Large intestine (tissue), 3 donors: ENCODE measurements around the gene NTNG1. TPM values are rescaled to one million over a fixed set of nuclear protein-coding genes. Genes with fewer than 3 reads are reported as not detected.

Experiments used
- DNase-seq, 2 donors: peaks; one replicate each; pipeline versions ENCODE4 v3.0.0 to v3.0.0-alpha.2; 2013
- H3K27ac ChIP-seq: one replicate; pipeline ENCODE4 v1.5.1; 2013; ENCODE audit warnings: low read length
- H3K27me3 ChIP-seq: 2 replicates; pipeline ENCODE4 v1.6.1; 2013; ENCODE audit warnings: low read length; ENCODE audit not compliant: control insufficient read depth, insufficient read depth
- H3K36me3 ChIP-seq: 2 replicates; pipeline ENCODE4 v1.6.1; 2013; ENCODE audit warnings: low read length; ENCODE audit not compliant: control insufficient read depth, insufficient read depth
- H3K4me1 ChIP-seq: one replicate; pipeline ENCODE4 v1.6.1; 2013; ENCODE audit warnings: low read length; ENCODE audit not compliant: control insufficient read depth, insufficient read depth
- H3K4me3 ChIP-seq: one replicate; pipeline ENCODE4 v1.5.1; 2013; ENCODE audit warnings: low read length
- H3K9me3 ChIP-seq: one replicate; pipeline ENCODE4 v1.6.1; 2013; ENCODE audit warnings: mild to moderate bottlenecking, low read depth, low read length, moderate library complexity; ENCODE audit not compliant: control insufficient read depth
- WGBS: methylation state at CpG from one replicate; pipeline ENCODE4 v1.1.5; 2013; ENCODE audit warnings: low lambda C conversion rate; ENCODE audit not compliant: insufficient coverage; 5-methylcytosine and 5-hydroxymethylcytosine counted together
- polyA plus RNA-seq: library from polyadenylated mRNA; unstranded; fragments of 120-200 nt; gene quantifications from one replicate; pipeline ENCODE4 v1.2.1, GENCODE V29; 2013

NTNG1 gene
- polyA plus RNA-seq, 1 donor, result 4.9 TPM

GRCh38 chr1:107389410-107390396 is 248.9 kb downstream of the NTNG1 start:
- no peaks in the 10 kb centered on the region for H3K9me3 ChIP-seq
- no peaks in the 10 kb centered on the region for H3K27me3 ChIP-seq
- 58% methylated on average over 2 of the region's 15 CpGs for WGBS

DNA sequence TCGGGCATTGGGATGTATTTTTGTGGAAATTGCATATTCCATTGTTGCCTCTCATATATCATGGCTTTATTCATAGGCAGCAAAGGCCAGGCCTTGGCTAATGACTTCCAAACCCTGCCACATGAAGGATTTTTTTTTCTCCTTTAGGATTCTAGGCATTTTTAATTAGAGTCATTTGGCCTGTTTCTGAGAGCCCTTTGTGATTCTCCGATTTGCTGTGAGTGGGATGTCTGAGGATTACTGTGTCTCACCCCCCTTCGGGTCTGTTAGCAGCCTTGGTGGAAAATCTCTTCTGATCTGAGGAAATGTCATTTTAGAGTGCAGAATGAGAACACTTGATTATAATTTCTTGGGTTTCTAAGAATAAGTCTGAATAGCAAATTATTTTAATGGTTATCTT is 253.5 kb downstream of the NTNG1 start:
- 92% methylated on average over 2 of the region's 3 CpGs for WGBS

More at GRCh38 chr1:107389410-107390396, 248.9 kb downstream of the NTNG1 start:
- no peak for DNase-seq
- H3K4me1 ChIP-seq, result no peaks in the 10 kb centered on the region
- H3K27ac ChIP-seq, result no peak overlapping the region
- no peaks in the 10 kb centered on the region for H3K36me3 ChIP-seq
- no peak overlapping the region for H3K4me3 ChIP-seq

GRCh38 chr1:107401704-107402103 is 260.9 kb downstream of the NTNG1 start:
- WGBS, result 60% methylated on average over 1 of the region's 4 CpGs
- Histone ChIP-seq H3K4me3 (no peak overlapping the region), H3K27ac (no peak overlapping the region), H3K4me1 (no peaks in the 10 kb centered on the region), H3K9me3 (no peaks in the 10 kb centered on the region), H3K36me3 (no peaks in the 10 kb centered on the region), H3K27me3 (no peaks in the 10 kb centered on the region)
- DNase-seq, result no peak

More for the DNA sequence above, 253.5 kb downstream of the NTNG1 start:
- DNase-seq, result no peak
- Histone ChIP-seq H3K9me3 (no peaks in the 10 kb centered on the region), H3K27ac (no peak overlapping the region), H3K27me3 (no peaks in the 10 kb centered on the region), H3K4me3 (no peak overlapping the region), H3K36me3 (no peaks in the 10 kb centered on the region), H3K4me1 (no peaks in the 10 kb centered on the region)

DNA sequence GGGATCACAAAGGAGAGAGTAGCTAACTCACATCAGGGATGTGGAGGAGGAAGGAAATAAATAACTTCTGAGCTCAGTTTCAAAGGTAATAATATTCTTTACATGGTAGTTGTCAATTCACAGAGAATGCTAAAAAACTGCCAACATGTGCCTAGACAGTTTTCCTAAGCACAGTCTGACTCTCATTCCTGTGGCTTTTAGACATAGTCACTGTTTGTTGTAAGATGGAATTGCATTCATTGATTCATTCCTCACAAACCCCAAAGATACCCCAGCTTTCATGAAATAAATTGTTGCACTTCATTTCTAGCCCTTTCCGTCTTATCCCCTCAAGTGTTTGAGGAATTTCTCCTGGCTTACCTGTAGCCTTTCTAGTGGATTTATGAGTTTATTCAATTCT is 263.9 kb downstream of the NTNG1 start:
- Histone ChIP-seq H3K4me3 (no peak overlapping the region), H3K9me3 (no peaks in the 10 kb centered on the region), H3K27ac (no peak overlapping the region), H3K4me1 (no peaks in the 10 kb centered on the region), H3K36me3 (no peaks in the 10 kb centered on the region), H3K27me3 (no peaks in the 10 kb centered on the region)
- no peak for DNase-seq
- WGBS, result 75% methylated on average over 1 of the region's 1 CpG

- Histone ChIP-seq H3K9me3 (no peaks in the 10 kb centered on the region), H3K27me3 (no peaks in the 10 kb centered on the region), H3K4me3 (no peak overlapping the region), H3K27ac (no peak overlapping the region), H3K4me1 (no peaks in the 10 kb centered on the region), H3K36me3 (no peaks in the 10 kb centered on the region)
- WGBS, result 67% methylated on average over 1 of the region's 2 CpGs
- no peak for DNase-seq
Measured at GRCh38 chr1:107405236-107405635, 264.4 kb downstream of the NTNG1 start.

DNA sequence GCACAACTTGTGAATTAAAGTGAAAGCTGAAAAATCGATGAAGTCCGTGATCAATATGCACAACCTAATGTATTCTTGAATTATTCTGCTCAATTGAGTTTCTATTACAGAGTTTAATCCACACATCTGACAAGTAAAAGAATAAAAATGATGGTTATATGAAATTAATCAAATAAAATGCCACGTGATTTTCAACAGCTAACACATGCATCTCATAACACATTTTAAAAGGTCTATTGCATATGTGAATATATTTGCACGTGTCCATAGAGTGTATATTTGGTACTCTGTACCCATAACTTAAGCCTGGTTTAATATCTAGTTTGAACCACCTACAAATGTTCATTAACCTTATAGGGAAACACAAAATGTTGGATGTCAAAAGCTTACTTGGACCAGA is 266.2 kb downstream of the NTNG1 start:
- no peak overlapping the region for H3K4me3 ChIP-seq
- H3K27ac ChIP-seq, result no peak overlapping the region
- H3K36me3 ChIP-seq, result no peaks in the 10 kb centered on the region
- H3K4me1 ChIP-seq, result no peaks in the 10 kb centered on the region
- 75% methylated on average over 2 of the region's 4 CpGs for whole genome bisulfite sequencing
- no peak for DNase-seq
- H3K27me3 ChIP-seq, result no peaks in the 10 kb centered on the region
- no peaks in the 10 kb centered on the region for H3K9me3 ChIP-seq

DNA sequence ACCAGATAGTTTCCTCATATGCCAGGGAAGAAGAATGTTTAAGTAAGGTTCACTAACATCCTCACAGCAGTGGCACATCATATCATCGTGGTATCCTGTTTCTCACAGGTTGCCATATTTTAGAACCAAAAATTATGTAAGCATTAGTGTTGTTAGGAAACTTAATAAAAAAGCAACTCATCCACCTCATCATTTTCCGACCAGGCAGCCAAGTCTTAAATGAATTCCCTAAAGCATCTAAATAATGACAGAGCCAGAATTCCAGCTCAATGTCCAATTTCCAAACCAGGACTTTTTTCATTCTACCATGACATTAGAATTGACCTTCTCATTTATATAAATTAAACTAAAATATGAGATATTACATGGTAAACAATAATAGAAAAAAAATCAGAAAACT is 272.7 kb downstream of the NTNG1 start:
- peaks cover 2% of the 10 kb centered on the region for H3K27me3 ChIP-seq
- no peak overlapping the region for H3K4me3 ChIP-seq
- DNase-seq, result no peak
- 100% methylated on average over 1 of the region's 2 CpGs for WGBS
- no peak overlapping the region for H3K27ac ChIP-seq
- no peaks in the 10 kb centered on the region for H3K36me3 ChIP-seq
- H3K4me1 ChIP-seq, result no peaks in the 10 kb centered on the region
- no peaks in the 10 kb centered on the region for H3K9me3 ChIP-seq

DNA sequence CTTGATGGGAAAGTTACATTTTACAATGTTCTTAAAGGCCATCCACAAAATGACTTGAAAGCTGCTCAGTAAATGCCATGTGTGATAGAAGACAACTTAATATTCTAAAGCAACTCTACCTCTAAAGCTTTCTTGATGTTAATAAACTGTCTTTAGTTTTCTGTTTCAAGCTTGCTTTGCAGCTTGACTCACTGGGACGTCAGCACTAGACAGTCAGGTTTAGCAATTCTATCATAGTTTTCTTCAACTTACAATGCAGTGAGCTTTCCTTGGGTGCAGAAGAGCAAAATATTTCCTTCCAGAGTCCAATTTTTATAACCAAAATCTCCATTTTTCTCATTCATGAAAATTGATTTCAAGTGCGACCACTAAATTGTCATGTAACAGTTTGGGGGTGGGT is 273.1 kb downstream of the NTNG1 start:
- no peak overlapping the region for H3K4me3 ChIP-seq
- peaks cover 2% of the 10 kb centered on the region for H3K27me3 ChIP-seq
- no peak for DNase-seq
- H3K9me3 ChIP-seq, result no peaks in the 10 kb centered on the region
- no peaks in the 10 kb centered on the region for H3K4me1 ChIP-seq
- no peak overlapping the region for H3K27ac ChIP-seq
- 88% methylated on average over 1 of the region's 2 CpGs for WGBS
- H3K36me3 ChIP-seq, result no peaks in the 10 kb centered on the region

DNA sequence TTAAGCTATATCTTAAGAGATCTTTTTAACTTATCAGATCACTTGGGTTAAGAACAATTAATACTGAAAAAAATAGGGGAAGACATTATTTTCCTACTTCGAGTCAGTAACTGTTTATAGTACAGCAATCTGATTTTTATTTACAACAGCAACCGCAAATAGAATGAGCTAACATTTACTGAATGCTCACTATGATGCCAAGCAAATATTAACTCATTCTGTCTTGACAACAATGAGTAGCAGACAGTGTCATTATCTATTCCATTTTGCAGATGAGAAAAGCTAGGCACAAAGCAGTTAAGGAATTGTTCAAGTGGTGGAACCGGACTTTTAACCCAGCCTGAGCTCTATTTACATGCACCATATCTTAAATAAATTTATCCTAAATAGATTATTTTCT is 273.7 kb downstream of the NTNG1 start:
- H3K4me3 ChIP-seq, result no peak overlapping the region
- H3K27me3 ChIP-seq, result peaks cover 2% of the 10 kb centered on the region
- no peak for DNase-seq
- no peaks in the 10 kb centered on the region for H3K36me3 ChIP-seq
- H3K4me1 ChIP-seq, result no peaks in the 10 kb centered on the region
- no peak overlapping the region for H3K27ac ChIP-seq
- H3K9me3 ChIP-seq, result no peaks in the 10 kb centered on the region
- WGBS, result 53% methylated on average over 2 of the region's 3 CpGs

- no peaks in the 10 kb centered on the region for H3K4me1 ChIP-seq
- DNase-seq, result no peak
- no CpG with 5 or more reads among the region's 4 CpGs for WGBS
Measured at GRCh38 chr1:107415241-107415640, 274.4 kb downstream of the NTNG1 start.

DNA sequence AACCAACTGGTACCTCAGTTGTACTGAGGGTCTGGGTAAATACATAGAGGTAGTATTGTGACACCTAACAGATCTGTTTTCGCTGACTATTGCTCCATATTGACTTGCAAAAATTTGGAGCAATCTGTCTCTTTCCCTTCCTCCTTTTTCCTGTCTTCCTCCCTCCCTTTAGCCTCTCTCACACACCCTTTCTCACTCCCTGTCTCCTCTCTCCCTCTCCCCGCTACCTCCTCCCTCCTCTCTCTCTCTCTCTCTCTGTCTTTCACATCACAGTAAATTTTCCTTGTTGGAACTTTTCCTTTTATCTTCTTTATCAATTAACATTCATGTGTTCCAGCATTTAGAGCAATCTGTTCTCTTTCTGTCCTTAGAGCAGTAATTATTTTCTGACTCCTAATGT is 278.2 kb downstream of the NTNG1 start:
- no peak for DNase-seq
- Histone ChIP-seq H3K4me1 (no peaks in the 10 kb centered on the region), H3K4me3 (no peak overlapping the region), H3K27ac (no peak overlapping the region), H3K9me3 (no peaks in the 10 kb centered on the region), H3K36me3 (no peaks in the 10 kb centered on the region), H3K27me3 (peaks cover under 1% of the 10 kb centered on the region)
- 83% methylated on average over 2 of the region's 2 CpGs for WGBS

More at GRCh38 chr1:107415241-107415640, 274.4 kb downstream of the NTNG1 start:
- Histone ChIP-seq H3K27me3 (peaks cover 2% of the 10 kb centered on the region), H3K36me3 (no peaks in the 10 kb centered on the region), H3K27ac (no peak overlapping the region), H3K9me3 (no peaks in the 10 kb centered on the region), H3K4me3 (no peak overlapping the region)
